ENCODE results near the gene TAF13. TPM values are rescaled to one million over a fixed set of nuclear protein-coding genes. Genes with fewer than 3 reads are reported as not detected.

Gene TAF13
- total RNA-seq, 1 donor from 2014 or later = 143 TPM

- FAIRE-seq = no peak
- H3K36me3 Mint-ChIP-seq (ENCODE audit: low read depth, unreplicated experiment) = peaks cover 3% of the 10 kb centered on the region
Measured at GRCh38 chr1:109050228-109050995, 25.4 kb downstream of the TAF13 start.

GRCh38 chr1:109048335-109048734 is 27.5 kb downstream of the TAF13 start:
- H3K9me3 Mint-ChIP-seq (ENCODE audit: unreplicated experiment) = no peaks in the 10 kb centered on the region
- Histone ChIP-seq H4K20me1 (ENCODE audit: insufficient read depth, low read length) (no peaks in the 10 kb centered on the region), H3K27me3 (ENCODE audit: insufficient read depth, low read length) (no peaks in the 10 kb centered on the region), H3K9ac (ENCODE audit: low read length) (no peak overlapping the region), H3K4me3 (ENCODE audit: insufficient read depth, low read depth, low read length) (no peak overlapping the region), H3K27ac (ENCODE audit: low read depth, low read length) (no peak overlapping the region), H3K9me3 (ENCODE audit: insufficient read depth, low read depth, low read length) (no peaks in the 10 kb centered on the region), H3K36me3 (ENCODE audit: insufficient read depth, low read length) (no peaks in the 10 kb centered on the region), H3K79me2 (ENCODE audit: insufficient read depth, low read length) (no peaks in the 10 kb centered on the region), H2AFZ (ENCODE audit: low read depth, low read length) (no peak overlapping the region), H3K4me2 (ENCODE audit: low read length) (no peak overlapping the region), H3K4me1 (ENCODE audit: insufficient read depth, low read length) (no peaks in the 10 kb centered on the region)
- no peaks in the 10 kb centered on the region for H3K27me3 Mint-ChIP-seq (ENCODE audit: low read depth, unreplicated experiment)
- DNase-seq (ENCODE audit: low read depth) (no peak), FAIRE-seq (no peak)
- no peak for TF ChIP-seq CTCF (IDR thresholded peaks at IDR 0.05; ENCODE audit: insufficient read depth, low read depth, low read length)
- no peak for TF ChIP-seq EZH2 (IDR thresholded peaks at IDR 0.05; ENCODE audit: insufficient read depth, low read length)
- H3K4me1 Mint-ChIP-seq (ENCODE audit: low read depth, unreplicated experiment) = no peaks in the 10 kb centered on the region
- no peak overlapping the region for H3K4me3 Mint-ChIP-seq (ENCODE audit: unreplicated experiment)
- H3K36me3 Mint-ChIP-seq (ENCODE audit: low read depth, unreplicated experiment) = peaks cover 3% of the 10 kb centered on the region
- no peak overlapping the region for H3K27ac Mint-ChIP-seq (ENCODE audit: unreplicated experiment)

More at GRCh38 chr1:109050228-109050995, 25.4 kb downstream of the TAF13 start:
- Mint-ChIP-seq H3K4me3 (ENCODE audit: unreplicated experiment) (no peak overlapping the region), H3K4me1 (ENCODE audit: low read depth, unreplicated experiment) (no peaks in the 10 kb centered on the region), H3K9me3 (ENCODE audit: unreplicated experiment) (no peaks in the 10 kb centered on the region), H3K27me3 (ENCODE audit: low read depth, unreplicated experiment) (no peaks in the 10 kb centered on the region), H3K27ac (ENCODE audit: unreplicated experiment) (no peak overlapping the region)
- no peaks in the 10 kb centered on the region for H4K20me1 ChIP-seq (ENCODE audit: insufficient read depth, low read length)
- no peak overlapping the region for H3K27ac ChIP-seq (ENCODE audit: low read depth, low read length)
- H3K4me1 ChIP-seq (ENCODE audit: insufficient read depth, low read length) = no peaks in the 10 kb centered on the region
- no peaks in the 10 kb centered on the region for H3K79me2 ChIP-seq (ENCODE audit: insufficient read depth, low read length)
- H3K4me2 ChIP-seq (ENCODE audit: low read length) = no peak overlapping the region
- no peak overlapping the region for H3K4me3 ChIP-seq (ENCODE audit: insufficient read depth, low read depth, low read length)
- H2AFZ ChIP-seq (ENCODE audit: low read depth, low read length) = no peak overlapping the region
- H3K36me3 ChIP-seq (ENCODE audit: insufficient read depth, low read length) = no peaks in the 10 kb centered on the region
- DNase-seq (ENCODE audit: low read depth) = no peak
- no peaks in the 10 kb centered on the region for H3K27me3 ChIP-seq (ENCODE audit: insufficient read depth, low read length)
- H3K9ac ChIP-seq (ENCODE audit: low read length) = no peak overlapping the region
- H3K9me3 ChIP-seq (ENCODE audit: insufficient read depth, low read depth, low read length) = no peaks in the 10 kb centered on the region
- TF ChIP-seq CTCF (IDR thresholded peaks at IDR 0.05; ENCODE audit: insufficient read depth, low read depth, low read length) (no peak), EZH2 (IDR thresholded peaks at IDR 0.05; ENCODE audit: insufficient read depth, low read length) (no peak)

- H3K27me3 ChIP-seq (ENCODE audit: insufficient read depth, low read length) = no peaks in the 10 kb centered on the region
- no peak overlapping the region for H3K27ac ChIP-seq (ENCODE audit: low read depth, low read length)
- FAIRE-seq = no peak
- H3K36me3 ChIP-seq (ENCODE audit: insufficient read depth, low read length) = no peaks in the 10 kb centered on the region
- Mint-ChIP-seq H3K9me3 (ENCODE audit: unreplicated experiment) (no peaks in the 10 kb centered on the region), H3K4me1 (ENCODE audit: low read depth, unreplicated experiment) (no peaks in the 10 kb centered on the region), H3K36me3 (ENCODE audit: low read depth, unreplicated experiment) (no peaks in the 10 kb centered on the region), H3K27me3 (ENCODE audit: low read depth, unreplicated experiment) (no peaks in the 10 kb centered on the region), H3K27ac (ENCODE audit: unreplicated experiment) (no peak overlapping the region), H3K4me3 (ENCODE audit: unreplicated experiment) (no peak overlapping the region)
- no peak overlapping the region for H2AFZ ChIP-seq (ENCODE audit: low read depth, low read length)
- no peaks in the 10 kb centered on the region for H3K9me3 ChIP-seq (ENCODE audit: insufficient read depth, low read depth, low read length)
- no peaks in the 10 kb centered on the region for H4K20me1 ChIP-seq (ENCODE audit: insufficient read depth, low read length)
- peaks cover 2% of the 10 kb centered on the region for H3K4me1 ChIP-seq (ENCODE audit: insufficient read depth, low read length)
- H3K4me2 ChIP-seq (ENCODE audit: low read length) = no peak overlapping the region
- no peak for DNase-seq (ENCODE audit: low read depth)
- no peak for TF ChIP-seq CTCF (IDR thresholded peaks at IDR 0.05; ENCODE audit: insufficient read depth, low read depth, low read length)
- no peaks in the 10 kb centered on the region for H3K79me2 ChIP-seq (ENCODE audit: insufficient read depth, low read length)
- no peak overlapping the region for H3K9ac ChIP-seq (ENCODE audit: low read length)
- H3K4me3 ChIP-seq (ENCODE audit: insufficient read depth, low read depth, low read length) = no peak overlapping the region
Measured at GRCh38 chr1:109047339-109047738, 28.5 kb downstream of the TAF13 start.
